GM06990 (cell line): ENCODE data around the gene PCNT.
"Not testable (repeated sequence)": the region's sequence is repeated elsewhere in the genome, so short reads cannot be mapped to it uniquely, and the experiment has no call there.

Experiments used
- DNase-seq: peaks from one replicate; pipeline ENCODE4 v3.0.0-alpha.2; 2011; ENCODE audit not compliant: insufficient read length; ENCODE audit errors: extremely low read depth
- H3K27me3 ChIP-seq: replicated peaks from 2 replicates; pipeline ENCODE4 v1.6.0; 2011; ENCODE audit warnings: low read length; ENCODE audit not compliant: control insufficient read depth, insufficient read depth
- H3K36me3 ChIP-seq: 2 replicates; pipeline ENCODE4 v1.5.1; 2011; ENCODE audit warnings: low read length; ENCODE audit not compliant: control insufficient read depth, insufficient read depth
- H3K4me3 ChIP-seq: replicated peaks from 2 replicates; pipeline ENCODE4 v1.5.1; 2011; ENCODE audit warnings: low read depth, mild to moderate bottlenecking, control low read depth, low read length
- TF ChIP-seq, protein P1 (sequence below): IDR thresholded peaks from 2 replicates; pipeline ENCODE4 v1.5.1; 2011; ENCODE audit warnings: low read length, control low read depth, mild to moderate bottlenecking, inconsistent platforms; ENCODE audit not compliant: insufficient read depth, poor library complexity, severe bottlenecking

PCNT gene

DNA sequence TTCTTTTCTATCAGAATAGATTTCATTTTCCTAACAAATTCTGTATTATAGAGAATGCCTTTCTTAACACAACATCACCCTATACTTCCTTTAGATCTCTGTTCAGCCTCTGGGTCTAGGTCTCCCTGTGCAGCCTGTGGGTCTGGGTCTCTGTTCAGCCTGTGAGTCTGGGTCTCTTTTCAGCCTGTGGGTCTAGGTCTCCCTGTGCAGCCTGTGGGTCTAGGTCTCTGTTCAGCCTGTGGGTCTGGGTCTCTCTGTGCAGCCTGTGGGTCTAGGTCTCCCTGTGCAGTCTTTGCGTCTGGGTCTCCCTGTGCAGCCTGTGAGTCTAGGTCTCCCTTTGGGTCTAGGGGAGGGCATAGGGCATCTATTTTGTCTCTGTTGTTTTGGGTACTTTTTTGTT lies 75.2 kb downstream of the PCNT start:
- Histone ChIP-seq H3K4me3 (no peak overlapping the region), H3K27me3 (no peaks in the 10 kb centered on the region), H3K36me3 (peaks cover 31% of the 10 kb centered on the region)
- TF ChIP-seq, protein P1, sequence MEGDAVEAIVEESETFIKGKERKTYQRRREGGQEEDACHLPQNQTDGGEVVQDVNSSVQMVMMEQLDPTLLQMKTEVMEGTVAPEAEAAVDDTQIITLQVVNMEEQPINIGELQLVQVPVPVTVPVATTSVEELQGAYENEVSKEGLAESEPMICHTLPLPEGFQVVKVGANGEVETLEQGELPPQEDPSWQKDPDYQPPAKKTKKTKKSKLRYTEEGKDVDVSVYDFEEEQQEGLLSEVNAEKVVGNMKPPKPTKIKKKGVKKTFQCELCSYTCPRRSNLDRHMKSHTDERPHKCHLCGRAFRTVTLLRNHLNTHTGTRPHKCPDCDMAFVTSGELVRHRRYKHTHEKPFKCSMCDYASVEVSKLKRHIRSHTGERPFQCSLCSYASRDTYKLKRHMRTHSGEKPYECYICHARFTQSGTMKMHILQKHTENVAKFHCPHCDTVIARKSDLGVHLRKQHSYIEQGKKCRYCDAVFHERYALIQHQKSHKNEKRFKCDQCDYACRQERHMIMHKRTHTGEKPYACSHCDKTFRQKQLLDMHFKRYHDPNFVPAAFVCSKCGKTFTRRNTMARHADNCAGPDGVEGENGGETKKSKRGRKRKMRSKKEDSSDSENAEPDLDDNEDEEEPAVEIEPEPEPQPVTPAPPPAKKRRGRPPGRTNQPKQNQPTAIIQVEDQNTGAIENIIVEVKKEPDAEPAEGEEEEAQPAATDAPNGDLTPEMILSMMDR: no peak
- no peak for DNase-seq

DNA sequence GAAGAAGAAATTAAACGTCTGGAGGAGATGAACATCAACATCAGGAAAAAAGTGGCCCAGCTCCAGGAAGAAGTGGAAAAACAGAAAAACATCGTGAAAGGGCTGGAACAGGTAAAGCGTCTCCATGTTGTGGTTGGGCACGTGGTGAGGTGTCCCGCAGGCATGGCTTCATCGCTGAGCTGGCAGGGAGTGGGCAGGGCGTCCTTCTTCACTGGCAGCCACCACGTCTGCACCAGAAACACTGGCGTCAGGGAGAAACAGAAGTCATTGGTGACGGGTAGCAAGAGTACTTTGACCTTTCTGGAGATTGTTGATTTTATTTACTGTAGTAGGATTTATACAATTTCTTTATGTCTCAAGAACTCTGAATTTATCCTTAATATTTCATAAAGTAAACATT lies 75.7 kb downstream of the PCNT start:
- TF ChIP-seq, protein P1: no peak
- DNase-seq: no peak
- no peak overlapping the region for H3K4me3 ChIP-seq
- H3K27me3 ChIP-seq: no peaks in the 10 kb centered on the region
- peaks cover 30% of the 10 kb centered on the region for H3K36me3 ChIP-seq

GRCh38 chr21:46401186-46401910 lies 77.4 kb downstream of the PCNT start:
- H3K4me3 ChIP-seq: no peak overlapping the region
- no peak for DNase-seq
- no peaks in the 10 kb centered on the region for H3K27me3 ChIP-seq
- TF ChIP-seq, protein P1: no peak
- peaks cover 25% of the 10 kb centered on the region for H3K36me3 ChIP-seq

DNA sequence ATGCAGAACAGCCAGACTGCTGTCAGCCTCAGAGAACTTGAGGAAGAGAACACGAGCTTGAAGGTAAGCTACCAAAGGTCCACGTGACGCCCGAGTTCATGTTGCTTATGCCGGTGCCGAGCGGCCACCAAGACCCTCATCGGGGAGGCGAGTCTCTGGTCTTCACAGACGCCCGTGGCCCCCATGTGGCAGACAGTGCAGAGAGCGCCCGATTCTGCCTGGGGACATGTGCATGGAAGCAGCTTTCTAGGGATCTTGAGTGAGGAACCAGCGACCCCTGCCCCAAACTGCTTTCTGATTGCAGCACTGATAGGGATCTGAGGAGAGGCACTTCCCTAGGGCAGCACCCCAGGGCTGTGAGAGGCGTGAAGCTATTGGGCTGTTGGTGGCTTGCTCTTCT lies 78.5 kb downstream of the PCNT start:
- no peak for DNase-seq
- H3K36me3 ChIP-seq: peaks cover 24% of the 10 kb centered on the region
- TF ChIP-seq, protein P1: no peak

GRCh38 chr21:46403234-46403811 lies 79.4 kb downstream of the PCNT start:
- not testable (repeated sequence) for DNase-seq, H3K4me3 ChIP-seq, H3K27me3 ChIP-seq
- H3K36me3 ChIP-seq: peaks cover 16% of the 10 kb centered on the region

More for the DNA sequence above, 78.5 kb downstream of the PCNT start:
- Histone ChIP-seq H3K27me3 (no peaks in the 10 kb centered on the region), H3K4me3 (no peak overlapping the region)

GRCh38 chr21:46404306-46404705 lies 80.3 kb downstream of the PCNT start:
- TF ChIP-seq, protein P1: no peak
- no peak for DNase-seq
- Histone ChIP-seq H3K4me3 (no peak overlapping the region), H3K36me3 (peaks cover 16% of the 10 kb centered on the region), H3K27me3 (no peaks in the 10 kb centered on the region)
